GM10266 (cell line): ENCODE data around the gene LCN10.
A peak's percentile ranks its signal among the peaks of the same experiment; 100 is the strongest.
"Not testable (repeated sequence)": the region's sequence is repeated elsewhere in the genome, so short reads cannot be mapped to it uniquely, and the experiment has no call there.

Experiments used
- DNase-seq: peaks from one replicate; pipeline ENCODE4 v3.0.0; 2012; ENCODE audit errors: extremely low spot score
- CTCF ChIP-seq: IDR thresholded peaks from 2 replicates; pipeline ENCODE4 v1.5.1; 2012; ENCODE audit warnings: mild to moderate bottlenecking, low read depth; ENCODE audit not compliant: control insufficient read depth, insufficient read depth; ENCODE audit errors: missing control alignments

Gene LCN10

GRCh38 chr9:136766410-136767120 is 23.8 kb upstream of the LCN10 start:
- DNase-seq, result not testable (repeated sequence)
- peak; percentile 72 for TF ChIP-seq CTCF

GRCh38 chr9:136765745-136766409 is 23.1 kb upstream of the LCN10 start:
- DNase-seq, result peak; percentile 76

- no peak for TF ChIP-seq CTCF
- no peak for DNase-seq
Observed at GRCh38 chr9:136765041-136765440, 22.3 kb upstream of the LCN10 start.

GRCh38 chr9:136764301-136764891 is 21.7 kb upstream of the LCN10 start, which contains the start of gene LCN15:
Gene LCN15 (minus strand): TSS chr9:136764518. CDS start chr9:136764488, 30 bp downstream.
- no peak for TF ChIP-seq CTCF
- no peak for DNase-seq

GRCh38 chr9:136763649-136764035 is 20.9 kb upstream of the LCN10 start:
- no peak for TF ChIP-seq CTCF
- DNase-seq, result no peak

- DNase-seq, result peak; percentile 65
- no peak for TF ChIP-seq CTCF
Observed at GRCh38 chr9:136762915-136763648, 20.3 kb upstream of the LCN10 start.

- no peak for TF ChIP-seq CTCF
- no peak for DNase-seq
Observed at GRCh38 chr9:136762221-136762691, 19.5 kb upstream of the LCN10 start.
